HG03565 (cell line): ENCODE measurements around the gene FAAP20.

ENCODE experiments used
- ATAC-seq: cut with Tn5 transposase; IDR thresholded peaks from one replicate; pipeline ENCODE4 v1.9.1; 2021; ENCODE audit warnings: mild to moderate bottlenecking, moderate library complexity; ENCODE audit not compliant: unreplicated experiment

FAAP20 gene

DNA sequence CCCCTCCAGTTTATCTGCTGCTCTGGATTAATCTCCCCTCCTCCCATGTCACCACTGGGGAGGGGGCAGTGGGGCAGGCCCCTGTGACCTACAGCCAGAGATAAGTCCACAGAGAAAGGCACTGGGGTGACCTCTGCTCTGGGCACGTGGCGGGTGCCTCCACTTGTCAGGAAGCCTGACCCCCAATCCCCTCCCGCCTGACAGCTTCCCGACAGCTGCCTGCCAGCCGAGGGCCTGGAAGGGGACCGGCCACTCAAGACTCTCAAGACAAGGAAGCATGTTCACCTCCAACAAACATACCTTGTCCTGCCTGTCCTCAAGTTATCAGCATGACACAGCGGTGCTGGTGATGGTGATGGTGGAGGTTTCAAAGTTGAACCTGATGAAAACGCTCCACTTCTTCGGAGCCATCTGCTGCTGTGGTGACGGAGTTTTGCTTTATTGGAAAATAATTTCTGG is 3.2 kb upstream of the FAAP20 start:
- no peak for ATAC-seq

DNA sequence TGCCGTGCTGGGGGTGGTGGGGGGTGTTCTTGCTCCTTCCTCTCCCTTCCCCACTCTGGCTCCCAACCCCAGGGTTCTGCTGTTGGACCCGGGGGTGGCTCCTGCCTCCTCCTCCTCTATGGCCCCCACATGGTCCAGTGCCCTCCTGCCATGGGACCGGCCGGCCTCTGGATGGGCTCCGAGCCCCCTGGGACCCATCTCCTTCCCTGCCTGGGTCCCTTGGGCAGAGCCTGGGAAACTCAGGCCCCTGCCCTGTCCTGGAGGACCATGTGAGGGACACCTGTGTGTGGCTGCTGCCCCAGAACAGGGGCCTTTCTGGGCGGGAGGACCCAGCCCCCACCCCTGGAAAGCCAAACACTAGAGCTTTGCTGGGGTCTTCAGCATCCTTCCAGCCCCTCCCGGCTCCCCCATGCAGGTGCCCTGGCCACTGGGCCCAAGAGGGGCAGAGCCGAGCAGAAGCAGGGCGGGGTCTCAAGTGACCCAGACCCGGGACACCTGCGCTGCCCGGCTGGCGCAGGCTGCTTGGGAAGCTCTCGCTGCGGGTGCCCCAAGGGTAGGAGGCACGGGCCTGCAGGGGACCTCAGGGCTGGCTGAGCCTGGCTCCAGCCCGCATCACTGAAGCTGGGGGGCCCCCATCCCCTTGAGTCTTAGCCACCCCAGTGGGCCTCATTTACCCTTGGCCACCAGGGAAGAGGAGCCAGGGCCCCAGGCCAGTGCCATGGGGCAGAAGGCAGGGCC is 2.5 kb upstream of the FAAP20 start:
- no peak for ATAC-seq

DNA sequence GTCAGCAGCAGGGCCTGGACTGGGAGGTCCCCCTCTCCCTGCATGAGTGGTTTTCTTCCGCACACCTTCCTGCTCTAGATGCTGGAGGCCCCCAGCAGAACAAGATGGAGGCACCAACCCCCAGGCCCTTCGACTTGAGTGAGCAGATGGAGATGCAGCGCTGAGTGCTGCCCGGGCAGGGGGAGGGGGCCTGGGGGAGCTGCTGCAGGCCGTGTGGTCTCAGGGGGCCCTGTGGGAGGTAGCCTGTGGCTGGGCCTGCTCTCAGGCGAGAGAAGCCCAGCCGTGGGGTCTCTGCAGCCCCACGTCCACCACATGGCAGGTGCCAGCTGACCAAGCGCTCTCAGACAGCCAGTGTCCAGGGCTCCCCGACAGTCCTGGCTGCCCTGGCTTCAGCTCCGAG is 1.2 kb upstream of the FAAP20 start:
- ATAC-seq, result no peak

DNA sequence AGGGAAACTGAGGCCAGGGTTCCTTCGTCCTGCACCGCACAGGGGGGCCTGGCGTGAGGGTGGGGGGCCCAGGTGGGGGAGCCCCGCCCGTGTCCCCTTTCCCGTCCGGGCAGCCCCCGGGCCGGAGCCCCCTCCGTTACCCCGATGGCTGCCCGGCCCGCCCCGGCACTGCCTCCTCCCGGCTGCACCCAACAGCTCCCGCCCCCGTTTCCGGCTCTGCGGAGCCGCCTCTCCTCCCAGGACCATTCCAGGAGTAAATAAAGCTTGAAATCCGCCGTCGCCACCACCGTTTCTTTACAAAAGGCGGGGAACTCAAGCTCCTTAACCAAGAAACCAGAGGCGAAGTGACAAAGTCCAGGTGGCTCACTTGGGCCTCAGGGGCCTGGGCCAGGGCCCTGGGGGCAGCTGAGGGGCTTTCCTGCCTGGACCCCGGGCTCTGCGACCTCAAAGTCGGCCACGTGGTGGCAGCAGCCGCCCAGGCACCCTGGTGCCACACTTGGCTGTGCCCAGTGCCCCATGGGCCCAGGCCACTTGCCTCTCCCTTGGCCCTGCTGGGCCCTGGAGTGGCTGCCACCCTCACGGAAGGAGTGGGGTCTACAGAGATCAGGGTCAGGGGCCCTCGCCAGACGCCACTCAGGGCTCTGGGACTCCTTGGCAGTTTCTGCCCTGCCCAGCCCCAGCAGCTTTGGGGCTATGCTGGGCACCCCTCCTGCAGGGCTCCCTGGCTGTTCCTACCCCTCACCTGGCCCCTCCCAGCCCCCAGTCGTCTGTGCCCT is 514 bp upstream of the FAAP20 start:
- peak; percentile 46 for ATAC-seq

DNA sequence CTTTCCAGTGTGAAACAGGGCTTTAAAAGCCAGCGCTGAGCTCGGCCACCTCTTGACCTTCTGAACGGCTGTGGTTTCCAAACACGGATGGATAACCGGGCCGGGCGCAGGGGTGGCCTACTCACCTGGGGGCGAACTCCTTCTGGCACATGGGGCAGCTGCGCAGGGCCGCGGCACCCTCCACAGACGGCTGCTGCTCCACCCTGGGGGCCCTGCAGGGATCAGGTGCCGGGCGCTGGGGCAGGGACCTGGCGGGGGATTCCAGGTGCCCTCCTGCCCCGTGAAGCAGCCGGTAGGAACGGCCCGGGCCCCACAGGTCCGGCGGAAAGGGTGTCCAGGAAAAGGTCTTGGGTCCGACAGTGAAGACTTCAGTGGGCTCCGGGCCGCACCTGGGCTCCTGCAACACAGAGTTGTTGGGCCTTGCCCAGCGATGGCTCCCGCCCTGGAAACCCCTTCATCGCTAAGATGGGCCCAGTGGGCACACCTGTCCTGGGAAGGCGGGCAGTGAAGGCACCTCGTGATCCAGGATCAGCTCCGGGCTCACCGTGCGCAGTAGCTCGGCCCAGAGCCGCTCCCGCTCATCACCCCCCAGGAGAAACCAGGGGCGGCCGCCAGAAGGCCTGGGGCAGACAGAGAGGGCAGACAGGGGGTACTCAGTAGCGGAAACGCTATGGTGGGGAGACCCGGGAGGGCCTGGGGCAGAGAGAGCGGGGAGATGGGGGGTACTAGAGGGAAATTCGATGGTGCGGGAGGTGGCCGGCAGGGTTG is 874 bp downstream of the FAAP20 start:
- ATAC-seq, result no peak

DNA sequence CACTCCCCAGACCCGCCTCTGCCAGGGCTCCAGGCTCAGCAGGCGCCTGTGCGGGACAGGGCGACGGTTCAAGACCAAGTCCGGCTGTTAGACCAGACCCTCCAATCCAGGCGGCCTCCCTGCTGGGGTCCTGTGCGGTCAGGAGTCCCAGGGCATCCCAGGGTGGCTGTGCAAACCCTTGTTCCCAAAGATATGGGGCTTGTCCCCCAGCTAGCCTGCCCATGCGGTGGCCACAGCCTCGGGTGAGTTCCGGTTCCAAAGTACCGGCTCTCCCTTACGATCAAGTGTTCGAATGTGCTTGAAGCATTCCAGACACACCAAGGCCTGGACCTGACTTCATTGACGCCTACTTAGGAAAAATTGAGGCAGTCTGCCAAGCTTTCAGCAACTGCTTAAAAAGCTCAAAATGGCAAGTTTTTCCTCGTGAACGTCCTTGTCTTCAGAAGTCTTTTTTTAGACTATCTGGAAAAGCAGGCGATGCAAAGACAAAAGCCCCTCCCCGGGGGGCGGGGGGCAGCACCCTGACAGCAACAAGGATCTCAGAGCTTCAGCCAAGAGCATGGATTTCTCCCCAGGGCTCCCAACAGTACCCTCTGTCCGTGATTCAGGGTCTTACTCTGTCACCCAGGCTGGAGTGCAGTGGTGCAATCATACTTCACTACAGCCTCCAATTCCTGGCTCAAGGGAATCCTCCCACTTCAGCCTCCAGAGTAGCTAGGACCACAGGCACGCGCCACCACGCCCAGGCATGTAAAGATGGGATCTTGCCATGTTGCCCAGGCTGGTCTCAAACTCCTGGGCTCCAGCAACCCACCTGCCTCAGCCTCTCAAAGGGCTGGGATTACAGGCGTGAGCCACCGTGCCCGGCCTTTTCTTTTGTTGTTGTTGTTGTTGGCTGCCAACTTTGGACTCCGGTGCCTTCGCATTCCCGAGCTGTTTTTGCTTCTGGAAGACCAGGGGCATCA is 2.3 kb downstream of the FAAP20 start:
- no peak for ATAC-seq

DNA sequence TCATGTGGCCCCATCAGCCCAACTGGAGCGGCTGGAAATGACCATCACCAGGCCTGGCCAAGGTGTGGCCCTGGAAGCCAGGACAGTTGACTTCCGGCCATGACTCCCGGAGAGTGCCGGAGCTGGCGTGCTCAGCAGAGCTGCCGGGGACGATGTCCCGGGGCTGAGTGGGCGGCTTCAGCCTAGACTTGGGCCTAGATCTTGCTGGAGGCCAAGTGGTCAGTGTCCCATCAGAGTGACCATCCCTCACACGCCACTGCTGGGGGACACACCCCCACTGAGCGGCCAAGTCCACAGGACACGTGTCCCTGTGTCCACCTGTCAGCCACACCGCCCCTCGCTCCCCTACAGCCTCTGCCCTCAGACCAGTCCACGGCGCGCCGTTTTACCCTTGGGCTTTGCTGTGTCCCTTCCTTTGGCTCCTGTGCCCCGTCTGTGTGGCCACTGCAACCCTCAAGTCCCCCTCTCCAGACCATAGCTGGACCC is 4.0 kb downstream of the FAAP20 start:
- ATAC-seq, result no peak

DNA sequence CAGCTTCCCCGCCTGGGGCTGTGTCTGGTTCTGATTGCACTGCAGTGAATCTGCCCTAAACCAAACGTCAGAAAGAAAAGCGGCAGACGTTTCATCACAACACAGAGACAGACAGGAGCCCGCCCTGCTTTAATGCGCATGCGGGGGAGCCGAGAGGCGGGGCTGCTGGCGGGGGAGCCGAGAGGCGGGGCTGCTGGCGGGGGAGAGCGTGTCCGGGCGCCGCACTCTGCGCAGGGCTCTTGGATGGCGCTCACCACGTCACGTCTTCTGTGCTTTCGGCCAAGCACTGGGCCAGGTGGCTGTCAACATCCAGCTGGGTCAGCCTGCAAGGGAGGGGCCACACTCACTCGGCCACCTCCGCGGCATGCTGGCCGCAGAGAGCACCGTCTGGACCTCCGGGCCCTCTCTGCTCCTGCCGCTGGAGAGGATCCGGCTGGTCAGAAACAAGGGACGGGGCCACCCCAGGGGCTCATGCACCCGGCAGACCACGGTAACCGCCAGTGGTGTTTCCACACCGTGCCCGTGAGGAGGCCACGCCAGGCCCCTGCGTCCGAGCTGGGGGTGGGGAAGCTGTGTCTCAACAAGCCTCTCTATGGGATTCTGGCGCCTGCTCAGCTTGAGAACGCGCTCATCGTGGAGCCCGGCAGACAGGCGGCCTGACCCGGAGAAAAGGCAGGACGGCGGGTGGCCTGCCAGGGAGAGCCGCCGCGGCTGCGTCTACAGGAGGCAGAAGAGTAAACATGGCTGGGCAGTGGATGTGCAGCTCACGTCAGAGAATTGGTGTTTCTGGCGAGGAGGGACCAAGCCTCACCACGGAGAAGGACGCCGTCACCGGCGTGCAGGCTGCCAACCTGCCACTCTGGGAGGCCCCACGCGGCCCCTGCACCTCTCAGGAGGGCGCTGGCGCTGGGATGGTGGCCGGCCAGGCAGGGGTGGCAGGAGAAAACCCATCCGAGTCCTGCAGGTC is 4.8 kb downstream of the FAAP20 start:
- no peak for ATAC-seq

DNA sequence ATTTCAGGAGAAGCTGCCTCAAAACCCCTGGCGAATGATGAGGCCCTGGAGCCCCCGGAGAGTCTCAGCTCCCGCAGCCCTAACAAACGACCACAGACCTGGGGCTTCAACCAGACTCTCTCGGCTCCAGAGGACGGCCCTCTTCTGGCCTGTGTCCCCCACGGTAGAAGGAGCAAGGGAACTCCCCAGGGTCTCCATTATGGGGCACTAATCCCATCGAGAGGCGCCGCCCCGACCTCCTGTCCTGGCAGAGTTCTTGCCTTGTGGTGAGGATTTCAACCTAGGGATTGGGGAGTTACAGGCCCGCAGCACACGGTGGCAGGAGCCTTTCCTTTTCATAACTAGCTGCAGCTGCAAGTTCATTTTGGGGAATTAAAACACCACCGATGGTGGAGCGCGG is 6.2 kb downstream of the FAAP20 start:
- ATAC-seq, result no peak

DNA sequence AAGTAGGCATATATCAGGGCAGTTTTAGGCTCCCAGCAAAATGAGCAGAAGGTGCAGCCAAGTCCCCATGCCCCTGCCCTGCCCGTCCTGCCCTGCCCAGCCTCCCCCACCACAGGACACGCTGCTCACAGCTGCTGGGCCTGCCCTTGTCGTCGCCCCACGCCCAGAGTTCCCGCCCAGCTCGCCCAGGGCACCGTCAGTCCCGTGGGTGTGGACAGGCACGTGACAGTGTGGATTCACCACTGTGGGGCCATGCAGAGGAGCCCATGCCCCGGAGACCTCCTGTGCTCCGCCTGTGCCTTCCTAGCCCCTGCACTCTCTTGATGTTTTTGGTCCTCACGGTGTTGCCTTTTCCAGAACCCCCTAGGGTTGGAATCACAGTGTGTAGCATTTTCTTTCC is 7.0 kb downstream of the FAAP20 start:
- ATAC-seq, result no peak

DNA sequence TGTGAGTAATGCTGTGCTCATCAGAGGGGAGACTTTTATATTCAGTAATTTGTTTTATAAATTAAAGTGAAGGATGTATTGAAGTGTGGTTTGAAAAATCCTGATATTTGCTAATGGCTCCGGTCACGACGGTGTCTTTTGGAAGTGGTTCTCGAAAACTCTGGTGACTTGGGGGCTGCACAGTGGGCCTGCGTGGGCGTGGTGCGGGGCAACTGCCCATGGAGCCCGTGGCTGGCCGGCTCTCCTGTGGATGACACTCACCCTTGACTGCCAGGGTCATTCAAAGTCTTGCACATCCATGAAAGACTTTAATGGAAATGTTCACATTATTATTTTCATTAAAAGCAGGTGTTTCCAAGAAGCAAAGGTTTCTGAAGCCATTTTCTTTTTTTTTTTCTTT is 7.7 kb downstream of the FAAP20 start:
- ATAC-seq, result no peak

DNA sequence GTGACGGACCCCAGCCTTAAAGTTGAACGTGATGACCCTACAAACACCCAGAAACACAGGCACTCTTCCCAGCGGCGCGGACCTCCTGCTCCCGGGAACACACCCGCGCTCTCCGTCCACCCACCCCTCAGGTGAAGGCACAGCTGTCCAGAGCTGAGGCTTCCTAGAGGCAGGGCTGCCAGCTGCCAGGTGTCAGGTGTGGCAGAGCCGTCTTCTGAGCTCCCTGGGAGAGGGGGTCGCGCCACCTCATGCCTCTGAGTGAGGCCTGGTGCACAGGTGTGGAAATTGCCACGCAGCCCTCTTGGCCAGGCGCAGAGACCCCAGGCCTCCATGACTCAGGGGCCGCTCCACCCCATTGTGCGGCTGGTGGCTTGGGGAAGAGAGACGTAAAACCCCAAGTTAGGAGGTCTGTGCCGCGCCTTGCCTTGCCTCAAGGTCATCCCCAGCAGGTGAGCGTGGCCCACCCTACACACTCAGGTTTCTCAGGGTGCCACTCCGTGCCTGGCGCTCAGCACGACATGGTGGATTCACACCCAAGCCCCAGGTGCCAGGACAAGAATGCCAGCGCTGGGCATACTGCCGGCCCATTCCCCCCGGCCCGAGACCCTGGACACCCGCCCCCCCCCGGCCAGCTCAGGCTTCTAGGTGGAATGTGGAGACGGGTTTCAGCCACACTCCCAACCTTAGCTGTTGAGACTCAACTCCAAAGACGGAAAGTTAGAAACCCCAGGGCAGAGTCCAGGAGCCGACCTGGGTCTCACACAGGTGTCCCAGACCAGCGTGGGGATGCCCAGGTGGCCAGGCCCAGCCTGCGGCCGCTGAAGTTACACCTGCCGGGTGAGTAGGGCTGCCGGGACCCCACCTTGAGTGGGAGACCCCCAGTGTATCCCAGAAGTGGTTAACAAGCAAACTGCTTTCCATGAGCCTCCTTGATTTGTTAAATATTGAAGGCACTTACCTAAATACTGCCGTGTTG is 8.4 kb downstream of the FAAP20 start:
- ATAC-seq, result no peak

DNA sequence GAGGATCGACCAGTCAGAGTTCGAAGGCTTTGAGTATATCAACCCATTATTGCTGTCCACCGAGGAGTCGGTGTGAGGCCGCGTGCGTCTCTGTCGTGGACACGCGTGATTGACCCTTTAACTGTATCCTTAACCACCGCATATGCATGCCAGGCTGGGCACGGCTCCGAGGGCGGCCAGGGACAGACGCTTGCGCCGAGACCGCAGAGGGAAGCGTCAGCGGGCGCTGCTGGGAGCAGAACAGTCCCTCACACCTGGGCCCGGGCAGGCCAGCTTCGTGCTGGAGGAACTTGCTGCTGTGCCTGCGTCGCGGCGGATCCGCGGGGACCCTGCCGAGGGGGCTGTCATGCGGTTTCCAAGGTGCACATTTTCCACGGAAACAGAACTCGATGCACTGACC is 9.6 kb downstream of the FAAP20 start:
- no peak for ATAC-seq

DNA sequence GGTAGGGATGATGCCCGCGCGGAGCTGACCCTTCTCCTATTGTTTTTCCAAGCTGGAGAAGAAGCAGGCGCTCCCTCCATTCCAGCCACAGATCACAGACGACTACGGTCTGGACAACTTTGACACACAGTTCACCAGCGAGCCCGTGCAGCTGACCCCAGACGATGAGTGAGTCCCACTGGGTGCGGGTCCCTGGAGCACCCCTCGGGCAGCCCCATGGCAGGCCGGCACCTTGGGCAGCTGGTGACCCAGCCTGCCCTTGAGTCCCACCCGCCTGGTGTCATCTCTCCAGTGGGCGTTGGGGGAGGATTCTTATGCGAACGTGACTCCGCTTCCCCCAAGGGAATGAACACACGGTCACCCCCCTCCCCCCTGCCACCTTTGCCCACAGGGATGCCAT is 10.0 kb downstream of the FAAP20 start:
- ATAC-seq, result no peak

DNA sequence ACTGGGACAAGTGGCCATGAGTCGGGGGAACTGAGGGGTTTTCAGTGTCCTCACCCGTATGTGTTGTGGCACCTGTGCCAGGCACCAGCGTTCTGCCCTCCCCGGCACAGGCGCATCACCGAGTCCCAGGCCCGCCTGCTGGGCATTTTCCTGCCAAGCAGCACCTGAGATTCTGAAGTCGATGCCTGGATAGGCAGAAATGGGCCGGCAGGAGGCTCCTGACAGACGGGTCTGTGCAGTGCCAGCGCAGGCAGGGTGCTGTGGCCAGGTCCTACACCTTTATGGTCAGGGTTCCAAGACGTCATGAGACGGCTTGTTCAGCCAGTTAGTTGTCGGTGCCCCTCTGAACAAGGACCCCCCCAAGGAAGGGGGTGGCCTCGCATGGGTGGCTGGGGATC is 10.6 kb downstream of the FAAP20 start:
- ATAC-seq, result no peak

DNA sequence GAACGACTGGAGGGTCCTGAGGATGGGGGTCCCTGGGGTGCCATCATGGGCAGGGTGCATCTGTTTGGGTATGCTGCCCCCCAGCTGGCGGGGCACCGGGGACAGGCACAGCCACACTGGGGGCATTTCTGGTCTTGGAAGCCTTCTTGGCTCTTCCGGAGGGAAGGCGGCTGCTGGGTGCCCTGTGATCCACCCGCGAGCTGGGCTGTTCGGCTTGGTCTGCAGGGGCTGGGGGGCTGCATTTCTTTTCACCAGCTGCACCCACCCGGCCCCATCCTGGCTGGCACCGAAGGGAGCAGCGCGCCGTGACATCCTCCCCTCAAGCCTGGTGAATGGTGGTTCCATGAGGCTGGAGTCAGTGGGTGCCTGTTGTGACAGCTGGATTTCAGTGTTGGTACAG is 12.2 kb downstream of the FAAP20 start:
- no peak for ATAC-seq

DNA sequence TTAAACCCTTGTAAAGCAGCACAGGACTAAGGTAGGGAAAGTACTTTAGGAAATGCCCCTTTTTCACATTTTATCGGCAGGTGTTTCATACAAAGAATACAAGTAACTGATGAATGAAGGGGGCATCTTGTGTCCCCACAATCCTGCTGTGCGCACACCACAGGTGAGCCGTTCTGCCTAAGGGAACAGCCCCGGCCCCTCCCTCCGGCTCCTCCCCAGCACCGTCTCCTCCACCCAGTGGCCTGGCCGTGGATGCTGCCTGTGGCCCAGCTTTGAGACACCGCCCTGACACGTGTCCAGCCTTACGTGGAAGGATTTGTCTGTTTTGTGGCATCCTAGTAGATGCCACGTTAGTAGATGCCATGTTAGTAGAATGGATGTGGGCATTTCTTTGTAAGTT is 12.8 kb downstream of the FAAP20 start:
- no peak for ATAC-seq

DNA sequence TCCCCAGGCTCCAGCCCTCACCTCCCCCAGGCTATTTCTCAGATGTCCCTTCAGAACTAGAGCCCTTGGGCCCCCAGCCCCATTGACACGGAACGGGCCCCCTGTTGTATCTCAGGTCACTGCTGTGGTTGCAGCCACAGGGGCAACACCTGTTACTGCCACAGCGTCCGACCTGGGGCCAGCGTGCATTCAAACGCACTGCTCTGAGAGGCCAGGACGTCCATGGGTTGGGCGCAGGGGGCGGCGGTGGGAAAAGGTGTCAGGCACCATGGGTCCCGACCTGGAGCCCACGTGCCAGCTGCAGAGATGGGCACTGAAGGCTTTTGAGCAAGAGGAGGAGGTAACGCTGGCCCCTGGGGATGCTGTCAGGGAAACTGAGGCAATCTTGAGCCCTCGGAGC is 13.3 kb downstream of the FAAP20 start:
- no peak for ATAC-seq
